ENCODE data around the gene CLCN1. TPM values are rescaled to one million over a fixed set of nuclear protein-coding genes. Genes with fewer than 3 reads are reported as not detected.

CLCN1 gene
- total RNA-seq, 1 donor from 2014 or later = not detected

GRCh38 chr7:143290293-143290692, 25.6 kb upstream of the CLCN1 start:
- Histone ChIP-seq H3K27ac (no peak overlapping the region), H3K27me3 (no peaks in the 10 kb centered on the region), H3K4me3 (no peak overlapping the region), H3K36me3 (peaks cover 0 to 38% of the 10 kb centered on the region in 2 donors), H3K4me1 (peaks cover 31% of the 10 kb centered on the region), H3K9me3 (no peaks in the 10 kb centered on the region)
- no peak for TF ChIP-seq POLR2A (IDR thresholded peaks at IDR 0.05)
- no peak for TF ChIP-seq CTCF (IDR thresholded peaks at IDR 0.05)
- no peak for TF ChIP-seq POLR2AphosphoS5 (IDR thresholded peaks at IDR 0.05; ENCODE audit: insufficient read depth in 1 of 2, low read depth in 1 of 2)
- DNase-seq (ENCODE audit: extremely low spot score in 2 of 2) = no peak
- intact Hi-C loops (cut with DNase I) = no loop called here

DNA sequence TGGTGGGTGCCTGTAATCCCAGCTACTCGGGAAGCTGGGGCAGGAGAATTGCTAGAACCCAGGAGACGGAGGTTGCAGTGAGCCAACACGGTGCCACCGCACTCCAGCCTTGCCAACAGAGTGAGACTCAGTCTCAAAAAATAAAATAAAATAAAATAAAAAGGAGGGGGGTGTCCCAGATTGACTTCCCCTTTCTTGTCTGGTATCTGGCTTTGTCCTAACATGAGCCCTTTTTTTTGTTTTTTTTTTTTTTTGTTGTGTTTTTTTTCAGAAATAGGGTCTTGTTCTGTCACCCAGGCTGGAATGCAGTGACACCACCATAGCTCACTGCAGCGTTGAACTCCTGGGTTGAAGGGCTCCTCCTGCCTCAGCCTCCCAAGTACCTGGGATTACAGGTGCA, 23.0 kb upstream of the CLCN1 start:
- Histone ChIP-seq H3K36me3 (peaks cover 0 to 53% of the 10 kb centered on the region in 2 donors), H3K4me1 (peaks cover 46% of the 10 kb centered on the region), H3K9me3 (no peaks in the 10 kb centered on the region), H3K27me3 (no peaks in the 10 kb centered on the region), H3K4me3 (no peak overlapping the region), H3K27ac (no peak overlapping the region)
- no peak for DNase-seq (ENCODE audit: extremely low spot score in 2 of 2)
- TF ChIP-seq POLR2AphosphoS5 (IDR thresholded peaks at IDR 0.05; ENCODE audit: insufficient read depth in 1 of 2, low read depth in 1 of 2) = no peak
- intact Hi-C loops (cut with DNase I) = no loop called here

- Histone ChIP-seq H3K36me3 (peaks cover 0 to 83% of the 10 kb centered on the region in 2 donors), H3K4me3 (no peak overlapping the region), H3K27ac (no peak overlapping the region), H3K27me3 (no peaks in the 10 kb centered on the region), H3K9me3 (no peaks in the 10 kb centered on the region), H3K4me1 (peaks cover 24% of the 10 kb centered on the region)
- intact Hi-C loops (cut with DNase I) = no loop called here
- no peak for DNase-seq (ENCODE audit: extremely low spot score in 2 of 2)
- TF ChIP-seq POLR2AphosphoS5 (IDR thresholded peaks at IDR 0.05; ENCODE audit: insufficient read depth in 1 of 2, low read depth in 1 of 2) (no peak), POLR2A (IDR thresholded peaks at IDR 0.05) (no peak), CTCF (IDR thresholded peaks at IDR 0.05) (no peak)
Observed at GRCh38 chr7:143295870-143296269, 20.0 kb upstream of the CLCN1 start.

DNA sequence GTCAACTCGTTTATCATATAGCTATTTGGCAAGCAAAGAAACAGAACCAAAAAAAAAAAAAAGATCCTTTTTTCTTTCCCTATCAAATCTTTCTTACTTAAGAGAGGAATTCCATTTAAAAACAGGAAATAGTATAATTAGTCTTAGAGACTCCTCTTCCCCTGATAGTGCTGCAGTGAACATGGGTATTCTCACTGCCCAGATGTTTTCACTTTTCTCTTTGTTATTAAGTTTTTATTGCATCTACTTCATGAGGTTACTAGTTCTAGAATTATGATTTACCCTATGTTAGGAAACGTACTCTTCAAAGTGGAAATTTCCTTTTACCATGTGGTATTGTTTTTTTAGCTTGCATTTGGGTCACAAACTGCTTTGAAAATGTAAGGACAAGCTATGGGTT, 19.2 kb upstream of the CLCN1 start:
- intact Hi-C loops (cut with DNase I) = no loop called here
- peaks cover 0 to 89% of the 10 kb centered on the region in 2 donors for H3K36me3 ChIP-seq
- DNase-seq (ENCODE audit: extremely low spot score in 2 of 2) = no peak
- no peaks in the 10 kb centered on the region for H3K9me3 ChIP-seq
- H3K4me3 ChIP-seq = no peak overlapping the region
- no peak overlapping the region for H3K27ac ChIP-seq
- TF ChIP-seq POLR2AphosphoS5 (IDR thresholded peaks at IDR 0.05; ENCODE audit: insufficient read depth in 1 of 2, low read depth in 1 of 2) (no peak), POLR2A (IDR thresholded peaks at IDR 0.05) (no peak), CTCF (IDR thresholded peaks at IDR 0.05) (no peak)
- H3K27me3 ChIP-seq = no peaks in the 10 kb centered on the region
- H3K4me1 ChIP-seq = peaks cover 20% of the 10 kb centered on the region

DNA sequence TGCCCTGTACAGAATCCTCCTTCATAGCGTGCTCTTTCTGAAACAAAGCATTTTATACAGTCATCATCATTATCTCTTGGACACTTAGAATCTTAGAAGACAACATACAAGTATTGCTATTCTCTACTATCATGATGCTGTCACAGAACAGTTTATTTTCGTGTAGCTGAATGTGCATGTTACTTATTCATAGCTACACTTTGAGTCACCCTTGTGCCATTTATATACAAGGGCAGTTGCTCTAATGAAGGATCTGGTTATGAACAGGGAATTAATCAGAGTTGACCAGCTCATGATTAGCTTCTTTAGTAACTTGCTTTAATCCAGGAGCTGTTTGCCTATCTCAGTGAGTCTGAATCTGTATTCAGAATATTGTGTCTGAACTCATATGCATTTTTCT, 16.6 kb upstream of the CLCN1 start:
- Histone ChIP-seq H3K9me3 (no peaks in the 10 kb centered on the region), H3K27ac (no peak overlapping the region), H3K4me1 (peaks cover 20% of the 10 kb centered on the region), H3K4me3 (no peak overlapping the region), H3K36me3 (peaks cover 0 to 88% of the 10 kb centered on the region in 2 donors), H3K27me3 (no peaks in the 10 kb centered on the region)
- DNase-seq (ENCODE audit: extremely low spot score in 2 of 2) = no peak
- intact Hi-C loops (cut with DNase I) = no loop called here
- no peak for TF ChIP-seq CTCF (IDR thresholded peaks at IDR 0.05)
- no peak for TF ChIP-seq POLR2A (IDR thresholded peaks at IDR 0.05)
- no peak for TF ChIP-seq POLR2AphosphoS5 (IDR thresholded peaks at IDR 0.05; ENCODE audit: insufficient read depth in 1 of 2, low read depth in 1 of 2)

All from vagina (tissue), 2 donors.